DOHH2 (cell line): Measurements from ENCODE around the gene NLGN3.

Experiments
- CTCF ChIP-seq: fragments of 200-600 bp; sonication (generic); IDR thresholded peaks from one replicate; pipeline ENCODE4 v1.5.1; 2014; ENCODE audit warnings: antibody characterized with exemption, mild to moderate bottlenecking, low read depth, low read length; ENCODE audit not compliant: poor library complexity, severe bottlenecking
- EZH2phosphoT487 ChIP-seq: fragments of 200-600 bp; sonication (generic); IDR thresholded peaks from 2 replicates; pipeline ENCODE4 v1.6.1; 2017; ENCODE audit warnings: borderline replicate concordance, mild to moderate bottlenecking, antibody characterized with exemption, low read length, moderate library complexity, mixed read lengths

DNA sequence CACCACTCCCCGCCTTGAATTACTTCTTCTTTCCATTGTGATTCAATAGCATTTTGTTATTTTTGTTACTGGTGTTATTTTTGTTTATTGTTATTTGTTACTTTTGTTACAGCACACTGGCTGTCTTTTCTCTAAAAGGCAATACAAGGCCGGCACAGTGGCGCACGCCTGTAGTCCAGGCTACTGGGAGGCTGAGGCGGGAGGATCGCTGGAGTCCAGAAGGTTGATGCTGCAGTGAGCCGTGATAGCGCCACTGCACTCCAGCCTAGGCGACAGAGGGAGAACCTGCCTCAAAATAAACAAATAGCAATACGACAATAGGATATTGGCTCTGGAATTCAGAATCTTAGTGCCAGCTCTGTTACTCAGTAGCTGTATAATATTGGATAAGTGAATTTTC lies 27.3 kb upstream of the NLGN3 start:
- no peak for TF ChIP-seq CTCF
- no peak for TF ChIP-seq EZH2phosphoT487
